Measurements from ENCODE around the gene TP53TG5.

GRCh38 chr20:45395114-45395415 lies 16.9 kb upstream of the TP53TG5 start:
- TF ChIP-seq POLR2A (IDR thresholded peaks at IDR 0.05; ENCODE audit: low read depth, low read length) (no peak), POU2F2 (IDR thresholded peaks at IDR 0.05; ENCODE audit: low read depth, low read length) (no peak), POLR2AphosphoS5 (IDR thresholded peaks at IDR 0.05; ENCODE audit: low read depth, low read length) (no peak)

Measured in GM12891 (cell line).